ENCODE measurements around the gene HOXD10. TPM values are rescaled to one million over a fixed set of nuclear protein-coding genes. Genes with fewer than 3 reads are reported as not detected.

HOXD10 gene
- total RNA-seq, 2 donors from 2014 or later = 10.4 to 32.5 TPM

DNA sequence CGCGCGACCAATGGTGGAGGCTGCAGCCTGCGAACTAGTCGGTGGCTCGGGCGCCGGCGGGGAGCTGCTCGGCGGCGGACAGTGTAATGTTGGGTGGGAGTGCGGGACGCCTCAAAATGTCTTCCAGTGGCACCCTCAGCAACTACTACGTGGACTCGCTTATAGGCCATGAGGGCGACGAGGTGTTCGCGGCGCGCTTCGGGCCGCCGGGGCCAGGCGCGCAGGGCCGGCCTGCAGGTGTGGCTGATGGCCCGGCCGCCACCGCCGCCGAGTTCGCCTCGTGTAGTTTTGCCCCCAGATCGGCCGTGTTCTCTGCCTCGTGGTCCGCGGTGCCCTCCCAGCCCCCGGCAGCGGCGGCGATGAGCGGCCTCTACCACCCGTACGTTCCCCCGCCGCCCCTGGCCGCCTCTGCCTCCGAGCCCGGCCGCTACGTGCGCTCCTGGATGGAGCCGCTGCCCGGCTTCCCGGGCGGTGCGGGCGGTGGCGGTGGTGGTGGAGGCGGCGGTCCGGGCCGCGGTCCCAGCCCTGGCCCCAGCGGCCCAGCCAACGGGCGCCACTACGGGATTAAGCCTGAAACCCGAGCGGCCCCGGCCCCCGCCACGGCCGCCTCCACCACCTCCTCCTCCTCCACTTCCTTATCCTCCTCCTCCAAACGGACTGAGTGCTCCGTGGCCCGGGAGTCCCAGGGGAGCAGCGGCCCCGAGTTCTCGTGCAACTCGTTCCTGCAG lies 6.3 kb downstream of the HOXD10 start, which contains the start of gene HOXD9:
Gene HOXD9, plus strand, starts transcription at position 37 of the 728 bp plus-strand sequence. Its CDS starts 50 bp downstream, at position 87.
- Histone ChIP-seq H3K27ac (peak within 1 kb of the TSS; percentile 29 to 62), H3K9me3 (no peaks in the 10 kb centered on the region), H3K4me3 (peak within 1 kb of the TSS; percentile 17 to 29), H3K4me1 (replicated peaks) (no peaks in the 10 kb centered on the region), H3K36me3 (no peaks in the 10 kb centered on the region), H3K27me3 (replicated peaks; ENCODE audit: insufficient read depth) (peaks cover 3% of the 10 kb centered on the region)
- intact Hi-C loops (cut with DNase I) = loop anchor here (5.0 to 10.0 kb wide), 2 partner anchors 514 to 692 kb away; no protein-coding TSS in a partner anchor
- no peak for TF ChIP-seq POLR2AphosphoS5 (IDR thresholded peaks at IDR 0.05)
- TF ChIP-seq, protein P1, sequence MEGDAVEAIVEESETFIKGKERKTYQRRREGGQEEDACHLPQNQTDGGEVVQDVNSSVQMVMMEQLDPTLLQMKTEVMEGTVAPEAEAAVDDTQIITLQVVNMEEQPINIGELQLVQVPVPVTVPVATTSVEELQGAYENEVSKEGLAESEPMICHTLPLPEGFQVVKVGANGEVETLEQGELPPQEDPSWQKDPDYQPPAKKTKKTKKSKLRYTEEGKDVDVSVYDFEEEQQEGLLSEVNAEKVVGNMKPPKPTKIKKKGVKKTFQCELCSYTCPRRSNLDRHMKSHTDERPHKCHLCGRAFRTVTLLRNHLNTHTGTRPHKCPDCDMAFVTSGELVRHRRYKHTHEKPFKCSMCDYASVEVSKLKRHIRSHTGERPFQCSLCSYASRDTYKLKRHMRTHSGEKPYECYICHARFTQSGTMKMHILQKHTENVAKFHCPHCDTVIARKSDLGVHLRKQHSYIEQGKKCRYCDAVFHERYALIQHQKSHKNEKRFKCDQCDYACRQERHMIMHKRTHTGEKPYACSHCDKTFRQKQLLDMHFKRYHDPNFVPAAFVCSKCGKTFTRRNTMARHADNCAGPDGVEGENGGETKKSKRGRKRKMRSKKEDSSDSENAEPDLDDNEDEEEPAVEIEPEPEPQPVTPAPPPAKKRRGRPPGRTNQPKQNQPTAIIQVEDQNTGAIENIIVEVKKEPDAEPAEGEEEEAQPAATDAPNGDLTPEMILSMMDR (IDR thresholded peaks at IDR 0.05) = no peak
- no peak for TF ChIP-seq POLR2A (IDR thresholded peaks at IDR 0.05)
- DNase-seq (ENCODE audit: low spot score) = no peak
- WGBS = 62% methylated on average over 79 of the region's 84 CpGs

DNA sequence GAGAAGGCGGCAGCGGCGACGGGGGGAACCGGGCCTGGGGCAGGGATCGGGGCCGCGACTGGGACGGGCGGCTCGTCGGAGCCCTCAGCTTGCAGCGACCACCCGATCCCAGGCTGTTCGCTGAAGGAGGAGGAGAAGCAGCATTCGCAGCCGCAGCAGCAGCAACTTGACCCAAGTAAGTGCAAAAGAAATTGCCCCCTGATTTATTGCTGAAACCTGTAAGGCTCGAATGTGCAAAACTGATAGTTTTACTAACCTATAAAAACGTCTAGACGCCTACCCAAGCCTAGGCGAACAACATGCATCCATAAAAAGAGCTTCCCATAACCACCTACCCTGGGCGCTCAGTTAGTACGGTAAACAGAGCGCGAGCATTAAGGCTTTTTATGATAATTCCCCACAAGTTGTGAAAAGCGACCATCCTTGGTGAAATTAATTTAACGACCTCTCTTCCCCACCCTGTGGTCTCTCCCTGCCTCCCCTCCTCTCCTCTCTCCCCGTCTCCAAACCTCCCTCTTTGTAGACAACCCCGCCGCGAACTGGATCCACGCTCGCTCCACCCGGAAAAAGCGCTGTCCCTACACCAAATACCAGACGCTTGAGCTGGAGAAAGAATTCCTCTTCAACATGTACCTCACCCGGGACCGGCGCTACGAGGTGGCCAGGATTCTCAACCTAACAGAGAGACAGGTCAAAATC lies 7.0 kb downstream of the HOXD10 start:
- no peak for TF ChIP-seq POLR2AphosphoS5 (IDR thresholded peaks at IDR 0.05)
- TF ChIP-seq, protein P1 (IDR thresholded peaks at IDR 0.05) = no peak
- TF ChIP-seq POLR2A (IDR thresholded peaks at IDR 0.05) = no peak
- intact Hi-C loops (cut with DNase I) = loop anchor here (5.0 to 10.0 kb wide), 2 partner anchors 514 to 691 kb away; no protein-coding TSS in a partner anchor
- Histone ChIP-seq H3K4me3 (peak overlapping the region; percentile 17 to 29), H3K4me1 (replicated peaks) (no peaks in the 10 kb centered on the region), H3K27me3 (replicated peaks; ENCODE audit: insufficient read depth) (no peaks in the 10 kb centered on the region), H3K36me3 (no peaks in the 10 kb centered on the region), H3K27ac (peak overlapping the region in 1 of 2 donors; percentile 62), H3K9me3 (no peaks in the 10 kb centered on the region)
- no peak for DNase-seq (ENCODE audit: low spot score)
- 67% methylated on average over 40 of the region's 40 CpGs for WGBS

DNA sequence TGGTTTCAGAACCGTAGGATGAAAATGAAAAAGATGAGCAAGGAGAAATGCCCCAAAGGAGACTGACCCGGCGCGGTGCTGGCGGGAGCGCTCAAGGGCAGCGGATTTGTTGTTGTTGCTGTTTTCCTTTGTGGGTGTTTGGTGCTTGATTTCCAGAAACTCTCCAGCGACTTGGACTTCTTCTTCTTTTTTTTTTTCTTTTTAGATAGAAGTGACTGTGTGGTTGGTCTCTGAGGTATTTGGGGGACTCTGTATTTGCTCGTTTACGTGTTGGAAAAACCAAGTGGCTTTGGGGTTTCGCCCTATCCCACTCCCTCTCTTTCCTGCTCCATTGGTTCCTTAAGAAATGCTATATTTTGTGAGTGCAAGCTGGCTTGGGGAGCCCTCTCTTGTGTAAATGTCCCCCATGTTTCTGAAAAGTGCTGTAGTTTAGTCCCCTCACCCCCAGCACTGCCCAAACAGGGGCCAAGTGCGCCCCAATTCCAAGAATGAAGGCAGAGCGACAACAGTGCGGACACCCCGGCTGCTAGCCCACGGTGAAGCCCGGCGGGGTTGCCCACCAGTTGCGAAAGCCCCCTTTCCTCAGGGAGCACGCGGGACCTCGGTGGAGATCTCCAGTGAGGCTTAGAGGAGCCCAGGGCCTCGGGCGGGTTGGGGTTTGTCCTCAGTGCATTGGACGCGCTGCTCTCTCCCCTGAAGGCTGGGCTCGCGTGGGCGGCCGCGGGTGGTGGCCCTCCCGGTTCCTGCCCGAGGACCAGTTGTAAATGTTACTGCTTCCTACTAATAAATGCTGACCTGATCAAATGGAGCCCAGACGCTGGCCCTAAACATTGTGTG lies 7.8 kb downstream of the HOXD10 start:
- no peaks in the 10 kb centered on the region for H3K4me1 ChIP-seq (replicated peaks)
- no peaks in the 10 kb centered on the region for H3K27me3 ChIP-seq (replicated peaks; ENCODE audit: insufficient read depth)
- no peaks in the 10 kb centered on the region for H3K9me3 ChIP-seq
- H3K27ac ChIP-seq = peak overlapping the region in 1 of 2 donors; percentile 62
- H3K4me3 ChIP-seq = peak overlapping the region in 1 of 2 donors; percentile 29
- TF ChIP-seq, protein P1 (IDR thresholded peaks at IDR 0.05) = no peak
- TF ChIP-seq POLR2AphosphoS5 (IDR thresholded peaks at IDR 0.05) (no peak), POLR2A (IDR thresholded peaks at IDR 0.05) (no peak)
- WGBS = 83% methylated on average over 34 of the region's 34 CpGs
- intact Hi-C loops (cut with DNase I) = loop anchor here (5.0 to 10.0 kb wide), 2 partner anchors 513 to 690 kb away; no protein-coding TSS in a partner anchor
- H3K36me3 ChIP-seq = no peaks in the 10 kb centered on the region
- DNase-seq (ENCODE audit: low spot score) = no peak

DNA sequence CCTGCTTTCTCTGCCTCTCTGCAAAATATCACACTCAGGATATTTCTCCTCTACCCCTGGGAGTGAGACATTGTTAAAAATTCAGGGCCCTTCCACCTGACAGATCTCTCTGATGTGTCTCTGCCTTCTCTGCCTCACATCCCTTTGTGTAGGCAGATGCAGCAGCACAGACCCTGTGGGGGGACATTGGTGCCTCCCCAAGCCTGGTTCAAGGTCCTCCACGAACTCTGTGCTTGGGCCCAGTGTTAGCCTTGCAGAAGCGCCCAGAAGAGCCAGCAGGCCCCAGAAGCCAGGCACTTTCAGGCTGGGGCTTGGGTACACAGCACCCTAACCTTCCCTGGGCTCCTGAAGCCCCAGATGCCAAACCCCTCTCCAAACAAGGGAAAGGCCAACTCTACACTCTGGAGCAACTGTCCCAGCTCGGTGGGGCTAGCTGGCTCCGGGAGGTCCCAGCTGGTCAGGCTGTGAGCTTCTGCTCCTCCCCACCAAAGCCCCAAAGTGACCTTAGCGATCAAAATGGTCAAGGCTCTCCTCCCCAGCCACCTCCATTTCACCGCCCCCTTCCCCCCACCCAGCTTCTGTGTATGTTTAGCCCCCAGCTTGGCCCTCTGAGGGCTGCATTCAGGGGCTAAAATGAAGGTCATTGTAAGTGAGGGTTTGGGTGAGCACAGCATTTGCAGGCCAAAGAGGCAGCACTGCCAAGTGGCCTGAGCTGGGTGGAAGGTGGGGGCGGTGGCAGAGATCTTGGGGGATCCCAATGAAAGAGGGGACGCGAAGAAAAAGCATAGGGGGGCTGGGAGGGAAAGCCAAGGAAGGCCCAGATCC lies 8.6 kb downstream of the HOXD10 start:
- TF ChIP-seq, protein P1 (IDR thresholded peaks at IDR 0.05) = no peak
- no peak for TF ChIP-seq POLR2A (IDR thresholded peaks at IDR 0.05)
- no peak for TF ChIP-seq POLR2AphosphoS5 (IDR thresholded peaks at IDR 0.05)
- Histone ChIP-seq H3K27ac (peak overlapping the region in 1 of 2 donors; percentile 62), H3K36me3 (no peaks in the 10 kb centered on the region), H3K9me3 (no peaks in the 10 kb centered on the region), H3K4me3 (no peak overlapping the region), H3K27me3 (replicated peaks; ENCODE audit: insufficient read depth) (no peaks in the 10 kb centered on the region), H3K4me1 (replicated peaks) (no peaks in the 10 kb centered on the region)
- no peak for DNase-seq (ENCODE audit: low spot score)
- intact Hi-C loops (cut with DNase I) = loop anchor here (5.0 to 10.0 kb wide), 3 partner anchors 512 to 1022 kb away; no protein-coding TSS in a partner anchor
- WGBS = 78% methylated on average over 9 of the region's 9 CpGs
